SK-N-SH (cell line): Measurements from ENCODE around the gene PRICKLE2. TPM values are rescaled to one million over a fixed set of nuclear protein-coding genes. Genes with fewer than 3 reads are reported as not detected.

ENCODE experiments used
- CTCF ChIA-PET: fragments of 300-600, 350-600 bp; formaldehyde crosslinking; extraction: SDS; loops from one replicate; lab custom pipeline; 2021; lab: Yijun Ruan, JAX
- POLR2A ChIA-PET: fragments of 350-600 bp; sonication (Branson Sonifier 250); formaldehyde crosslinking; extraction: SDS; loops from one replicate; lab custom pipeline; 2020; ENCODE audit warnings: antibody characterized with exemption, inconsistent platforms; lab: Yijun Ruan, JAX
- DNase-seq: peaks from one replicate; pipeline ENCODE4 v3.0.0; 2012
- H2AFZ ChIP-seq: fragments of 200-600 bp; sonication (generic); 2 replicates; pipeline ENCODE4 v1.8.1; 2016; ENCODE audit warnings: antibody characterized with exemption, mild to moderate bottlenecking, low read depth
- H3F3A ChIP-seq: fragments of 200-600 bp; sonication (generic); replicated peaks from 2 replicates; pipeline ENCODE3; 2016; ENCODE audit warnings: antibody characterized with exemption, mild to moderate bottlenecking; ENCODE audit not compliant: insufficient read depth
- H3K27ac ChIP-seq, 2 experiments: fragments of 200-500 bp in 1 of 2; fragments of 200-600 bp in 1 of 2; sonication (Bioruptor generic) in 1 of 2; sonication (generic), shearing (Covaris generic) in 1 of 2; 2 replicates each; pipeline versions ENCODE4 v1.5.1 to v1.6.1; 2014 to 2016; ENCODE audit warnings: low read depth in 2 of 2, inconsistent platforms in 1 of 2, low read length in 1 of 2, mild to moderate bottlenecking in 1 of 2, mixed read lengths in 1 of 2
- H3K27me3 ChIP-seq: fragments of 200-600 bp; sonication (generic), shearing (Covaris generic); 2 replicates; pipeline ENCODE4 v1.6.1; 2016; ENCODE audit warnings: mixed run types; ENCODE audit not compliant: insufficient read depth
- H3K36me3 ChIP-seq, 2 experiments: fragments of 200-500 bp in 1 of 2; fragments of 200-600 bp in 1 of 2; sonication (Bioruptor generic) in 1 of 2; sonication (generic) in 1 of 2; replicated peaks in 1 of 2; 2 replicates each; pipeline versions ENCODE3 to v1.5.1; 2014 to 2016; ENCODE audit warnings: low read length in 1 of 2, mild to moderate bottlenecking in 1 of 2; ENCODE audit not compliant: insufficient read depth in 2 of 2, control insufficient read depth in 1 of 2
- H3K4me1 ChIP-seq, 2 experiments: fragments of 200-500 bp in 1 of 2; fragments of 200-600 bp in 1 of 2; sonication (Bioruptor generic) in 1 of 2; sonication (generic), shearing (Covaris generic) in 1 of 2; 2 replicates each; pipeline versions ENCODE4 v1.5.1 to v1.6.1; 2014 to 2016; ENCODE audit warnings: low read depth in 1 of 2, low read length in 1 of 2, mixed run types in 1 of 2; ENCODE audit not compliant: insufficient read depth in 2 of 2, control insufficient read depth in 1 of 2
- H3K4me2 ChIP-seq: fragments of 200-600 bp; sonication (generic), shearing (Covaris generic); 2 replicates; pipeline ENCODE4 v1.6.1; 2017; ENCODE audit warnings: mixed run types
- H3K4me3 ChIP-seq, 2 experiments: fragments of 200-500 bp in 1 of 2; fragments of 200-600 bp in 1 of 2; sonication (Bioruptor generic) in 1 of 2; sonication (generic), shearing (Covaris generic) in 1 of 2; 2 replicates each; pipeline versions ENCODE4 v1.5.1 to v1.8.1; 2014 to 2016; ENCODE audit warnings: low read depth in 2 of 2, inconsistent platforms in 1 of 2, low read length in 1 of 2, mild to moderate bottlenecking in 1 of 2, mixed read lengths in 1 of 2, moderate library complexity in 1 of 2
- H3K79me2 ChIP-seq: fragments of 200-600 bp; sonication (generic); 2 replicates; pipeline ENCODE4 v1.8.1; 2017; ENCODE audit warnings: mild to moderate bottlenecking; ENCODE audit not compliant: insufficient read depth
- H3K9ac ChIP-seq: fragments of 200-600 bp; sonication (generic); 2 replicates; pipeline ENCODE4 v1.6.1; 2017; ENCODE audit warnings: mixed run types
- H3K9me2 ChIP-seq: fragments of 200-600 bp; sonication (generic); 2 replicates; pipeline ENCODE4 v1.6.1; 2017; ENCODE audit warnings: mixed run types
- H3K9me3 ChIP-seq: fragments of 200-600 bp; sonication (generic); 2 replicates; pipeline ENCODE4 v1.6.1; 2017; ENCODE audit warnings: mixed run types, mild to moderate bottlenecking, moderate library complexity
- H4K20me1 ChIP-seq: fragments of 200-600 bp; sonication (generic); 2 replicates; pipeline ENCODE4 v1.6.1; 2017; ENCODE audit warnings: mild to moderate bottlenecking, mixed run types; ENCODE audit not compliant: insufficient read depth
- FOSL2 ChIP-seq: IDR thresholded peaks from 2 replicates; pipeline ENCODE4 v1.4.0; 2012; ENCODE audit warnings: low read depth, mild to moderate bottlenecking, moderate library complexity, borderline replicate concordance
- GATA2 ChIP-seq: sonication (generic); formaldehyde crosslinking; IDR thresholded peaks from 2 replicates; pipeline ENCODE4 v1.5.0; 2020; ENCODE audit warnings: mild to moderate bottlenecking, missing genetic modification reagents
- IRF3 ChIP-seq: fragments of 150-350 bp; IDR thresholded peaks from 2 replicates; pipeline ENCODE4 v1.6.1; 2016; ENCODE audit warnings: mild to moderate bottlenecking, low read depth, low read length
- MEF2A ChIP-seq: IDR thresholded peaks from 2 replicates; pipeline ENCODE4 v1.4.0; 2012; ENCODE audit warnings: low read depth, borderline replicate concordance
- NRF1 ChIP-seq: IDR thresholded peaks from 2 replicates; pipeline ENCODE4 v1.6.1; 2012; ENCODE audit warnings: low read depth, mild to moderate bottlenecking, low read length
- RAD21 ChIP-seq: IDR thresholded peaks from 2 replicates; pipeline ENCODE4 v1.6.1; 2012; ENCODE audit warnings: mild to moderate bottlenecking, low read length
- RCOR1 ChIP-seq: fragments of 150-350 bp; IDR thresholded peaks from 2 replicates; pipeline ENCODE4 v1.6.1; 2017; ENCODE audit warnings: antibody characterized with exemption, low read length
- RXRA ChIP-seq: IDR thresholded peaks from 2 replicates; pipeline ENCODE4 v1.4.0; 2012; ENCODE audit warnings: low read depth, mild to moderate bottlenecking, borderline replicate concordance
- SIN3A ChIP-seq: IDR thresholded peaks from 2 replicates; pipeline ENCODE4 v1.6.1; 2012; ENCODE audit warnings: low read depth, mild to moderate bottlenecking, low read length, moderate library complexity, borderline replicate concordance
- TAF1 ChIP-seq: IDR thresholded peaks from 2 replicates; pipeline ENCODE4 v1.6.1; 2012; ENCODE audit warnings: low read depth, mild to moderate bottlenecking, low read length, moderate library complexity, borderline replicate concordance
- TEAD4 ChIP-seq: IDR thresholded peaks from 2 replicates; pipeline ENCODE4 v1.4.0; 2012; ENCODE audit warnings: mild to moderate bottlenecking, borderline replicate concordance; ENCODE audit not compliant: insufficient read depth
- YY1 ChIP-seq: IDR thresholded peaks from 2 replicates; pipeline ENCODE4 v1.4.0; 2012; ENCODE audit warnings: low read depth, mild to moderate bottlenecking
- ZBTB33 ChIP-seq: IDR thresholded peaks from 2 replicates; pipeline ENCODE4 v1.4.0; 2012; ENCODE audit warnings: low read depth, borderline replicate concordance
- WGBS: methylation state at CpG from one replicate; pipeline ENCODE4 v1.1.6; 2017; ENCODE audit warnings: low lambda C conversion rate; 5-methylcytosine and 5-hydroxymethylcytosine counted together
- polyA plus RNA-seq, 3 experiments: library from polyadenylated mRNA; depleted of rRNA; stranded (reverse); fragments of >200 nt; gene quantifications; 2 replicates each; pipeline ENCODE4 v1.2.3, GENCODE V29; 2012
- TF ChIP-seq, protein P1 (sequence below): IDR thresholded peaks from 2 replicates; pipeline ENCODE4 v1.4.0; 2012; ENCODE audit warnings: low read depth, borderline replicate concordance

The PRICKLE2 gene
- polyA plus RNA-seq, 1 of the 3 experiments (the other 2 are of a cell fraction): 0.67 TPM

- CTCF ChIA-PET: interaction anchor here (1.5 to 1.7 kb wide), 2 partner anchors 84 kb away, joined by 4 read pairs; no protein-coding TSS in a partner anchor
- Histone ChIP-seq H3K4me1 (no peaks in the 10 kb centered on the region; a peak in 1 of 4 replicates), H3K79me2 (no peaks in the 10 kb centered on the region), H2AFZ (no peak overlapping the region), H3K9ac (no peak overlapping the region), H4K20me1 (no peaks in the 10 kb centered on the region), H3K9me2 (no peaks in the 10 kb centered on the region), H3K36me3 (peaks cover 0 to 4% of the 10 kb centered on the region in 2 experiments), H3F3A (no peaks in the 10 kb centered on the region), H3K9me3 (0 out of 2 replicates have a peak, but pooled peaks cover 5% of the 10 kb centered on the region), H3K4me3 (no peak overlapping the region), H3K27ac (no peak overlapping the region), H3K27me3 (no peaks in the 10 kb centered on the region), H3K4me2 (no peak overlapping the region)
- POLR2A ChIA-PET: no interaction called here
- DNase-seq: no peak
- no peak for TF ChIP-seq RCOR1
- no peak for TF ChIP-seq TAF1
- no peak for TF ChIP-seq ZBTB33
- no peak for TF ChIP-seq TEAD4
- TF ChIP-seq NRF1: no peak
- TF ChIP-seq MEF2A: no peak
- TF ChIP-seq FOSL2: no peak
- TF ChIP-seq YY1: no peak
- no peak for TF ChIP-seq IRF3
- TF ChIP-seq RXRA: no peak
- no peak for TF ChIP-seq GATA2 (CRISPR knock-in tag)
- TF ChIP-seq, protein P1, sequence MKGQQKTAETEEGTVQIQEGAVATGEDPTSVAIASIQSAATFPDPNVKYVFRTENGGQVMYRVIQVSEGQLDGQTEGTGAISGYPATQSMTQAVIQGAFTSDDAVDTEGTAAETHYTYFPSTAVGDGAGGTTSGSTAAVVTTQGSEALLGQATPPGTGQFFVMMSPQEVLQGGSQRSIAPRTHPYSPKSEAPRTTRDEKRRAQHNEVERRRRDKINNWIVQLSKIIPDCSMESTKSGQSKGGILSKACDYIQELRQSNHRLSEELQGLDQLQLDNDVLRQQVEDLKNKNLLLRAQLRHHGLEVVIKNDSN: no peak
- no peak for TF ChIP-seq SIN3A
Observed at GRCh38 chr3:64114651-64115050, 110.6 kb downstream of the PRICKLE2 start.

DNA sequence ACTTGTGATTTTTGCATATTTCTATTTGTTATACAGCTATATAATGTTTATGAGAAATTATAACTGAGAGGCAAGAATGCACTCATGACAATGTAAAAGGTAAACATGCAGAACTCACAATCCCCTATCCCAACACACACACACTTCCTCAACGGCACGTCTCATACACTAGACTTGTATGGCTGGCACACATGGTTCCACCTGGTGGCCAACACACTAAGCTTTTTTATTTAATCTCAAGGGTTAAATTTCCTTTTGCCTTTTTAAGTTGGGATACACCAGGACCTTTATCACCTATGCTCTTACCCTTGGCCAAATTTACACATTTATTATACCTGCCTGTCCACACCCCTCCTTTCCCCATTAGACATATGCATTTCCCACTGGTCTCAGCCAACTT is 113.4 kb downstream of the PRICKLE2 start:
- H3K4me2 ChIP-seq: no peak overlapping the region
- no peak overlapping the region for H3K27ac ChIP-seq
- no peak overlapping the region for H3K9ac ChIP-seq
- no peaks in the 10 kb centered on the region for H3F3A ChIP-seq
- POLR2A ChIA-PET: no interaction called here
- no peak overlapping the region for H2AFZ ChIP-seq
- no peak for DNase-seq
- no peak overlapping the region for H3K4me3 ChIP-seq
- WGBS: 71% methylated on average over 2 of the region's 2 CpGs
- peaks cover 0 to 12% of the 10 kb centered on the region in 2 experiments; a peak in 1 of 4 replicates for H3K4me1 ChIP-seq
- no peaks in the 10 kb centered on the region for H3K79me2 ChIP-seq
- no peaks in the 10 kb centered on the region for H3K36me3 ChIP-seq
- no peaks in the 10 kb centered on the region for H4K20me1 ChIP-seq
- TF ChIP-seq RAD21 (peak; percentile 7; the same call in 1 of the 2 replicates), MEF2A (no peak), SIN3A (no peak)
- CTCF ChIA-PET: interaction anchor here (1.0 to 1.7 kb wide), 3 partner anchors 81 to 111 kb away, joined by 4 read pairs; no protein-coding TSS in a partner anchor
- H3K9me3 ChIP-seq: 0 out of 2 replicates have a peak, but pooled peaks cover 5% of the 10 kb centered on the region
- no peaks in the 10 kb centered on the region for H3K27me3 ChIP-seq
- no peaks in the 10 kb centered on the region for H3K9me2 ChIP-seq
